GM21723 (cell line): ENCODE data around the gene ZSCAN2.

Experiments used
- ATAC-seq: cut with Tn5 transposase; IDR thresholded peaks from one replicate; pipeline ENCODE4 v1.9.1; 2021; ENCODE audit warnings: mild to moderate bottlenecking, moderate library complexity; ENCODE audit not compliant: unreplicated experiment

The ZSCAN2 gene

GRCh38 chr15:84598250-84598649 lies 2.6 kb upstream of the ZSCAN2 start:
- peak; percentile 45 for ATAC-seq

GRCh38 chr15:84598993-84599392 lies 1.8 kb upstream of the ZSCAN2 start:
- no peak for ATAC-seq

- no peak for ATAC-seq
These were observed 903 bp upstream of the ZSCAN2 start for GRCh38 chr15:84599906-84600305.

GRCh38 chr15:84600331-84600686 lies 500 bp upstream of the ZSCAN2 start:
- peak; percentile 6 for ATAC-seq

- no peak for ATAC-seq
These were observed 688 bp downstream of the ZSCAN2 start for GRCh38 chr15:84601555-84601838.

- ATAC-seq = no peak
These were observed 3.0 kb downstream of the ZSCAN2 start for GRCh38 chr15:84603630-84604379.

- no peak for ATAC-seq
These were observed 4.2 kb downstream of the ZSCAN2 start for GRCh38 chr15:84604826-84605553.

- ATAC-seq = no peak
These were observed 4.7 kb downstream of the ZSCAN2 start for GRCh38 chr15:84605554-84605882.

GRCh38 chr15:84606653-84607120 lies 5.9 kb downstream of the ZSCAN2 start:
- ATAC-seq = no peak

GRCh38 chr15:84608707-84609284 lies 8.0 kb downstream of the ZSCAN2 start:
- no peak for ATAC-seq

- ATAC-seq = no peak
These were observed 9.2 kb downstream of the ZSCAN2 start for GRCh38 chr15:84609818-84610525.

- no peak for ATAC-seq
These were observed 10.8 kb downstream of the ZSCAN2 start for GRCh38 chr15:84611631-84612030.

- ATAC-seq = no peak
These were observed 15.4 kb downstream of the ZSCAN2 start for GRCh38 chr15:84616235-84616634.

- ATAC-seq = no peak
These were observed 19.8 kb downstream of the ZSCAN2 start for GRCh38 chr15:84620626-84621025.

- no peak for ATAC-seq
These were observed 20.7 kb downstream of the ZSCAN2 start for GRCh38 chr15:84621358-84621979.

- no peak for ATAC-seq
These were observed 23.6 kb downstream of the ZSCAN2 start for GRCh38 chr15:84624359-84624758.

GRCh38 chr15:84625123-84625522 lies 24.3 kb downstream of the ZSCAN2 start:
- no peak for ATAC-seq

GRCh38 chr15:84629033-84629432 lies 28.2 kb downstream of the ZSCAN2 start:
- no peak for ATAC-seq

- ATAC-seq = no peak
These were observed 31.0 kb downstream of the ZSCAN2 start for GRCh38 chr15:84631706-84632272.

GRCh38 chr15:84633311-84634227 lies 32.8 kb downstream of the ZSCAN2 start:
- ATAC-seq = peak; percentile 51
